SW480 (cell line): Measurements from ENCODE around the gene COL20A1.
"Not testable (repeated sequence)": the region's sequence is repeated elsewhere in the genome, so short reads cannot be mapped to it uniquely, and the experiment has no call there.

ENCODE experiments used
- DNase-seq: peaks from one replicate; pipeline ENCODE4 v3.0.0-alpha.2; 2016; ENCODE audit warnings: low spot score

Gene COL20A1

GRCh38 chr20:63335060-63335459 is 42.1 kb downstream of the COL20A1 start:
- DNase-seq, result not testable (repeated sequence)

- DNase-seq, result no peak
These were observed 42.7 kb downstream of the COL20A1 start for GRCh38 chr20:63335711-63336110.

- DNase-seq, result no peak
These were observed 43.3 kb downstream of the COL20A1 start for GRCh38 chr20:63336232-63336752.

- no peak for DNase-seq
These were observed 44.9 kb downstream of the COL20A1 start for GRCh38 chr20:63337786-63338420.

GRCh38 chr20:63339154-63340094 is 46.4 kb downstream of the COL20A1 start:
- DNase-seq, result peak; percentile 39

- not testable (repeated sequence) for DNase-seq
These were observed 47.2 kb downstream of the COL20A1 start for GRCh38 chr20:63340158-63340688.

GRCh38 chr20:63342561-63343459 is 49.8 kb downstream of the COL20A1 start:
- DNase-seq, result no peak

- no peak for DNase-seq
These were observed 50.8 kb downstream of the COL20A1 start for GRCh38 chr20:63343460-63344445.

GRCh38 chr20:63344616-63345327 is 51.8 kb downstream of the COL20A1 start:
- DNase-seq, result no peak

- DNase-seq, result no peak
These were observed 52.5 kb downstream of the COL20A1 start for GRCh38 chr20:63345328-63346100.

GRCh38 chr20:63346131-63347080 is 53.4 kb downstream of the COL20A1 start:
- DNase-seq, result no peak

GRCh38 chr20:63347081-63347741 is 54.2 kb downstream of the COL20A1 start:
- no peak for DNase-seq

GRCh38 chr20:63347950-63348827 is 55.2 kb downstream of the COL20A1 start:
- DNase-seq, result no peak

GRCh38 chr20:63348828-63349515 is 56.0 kb downstream of the COL20A1 start:
- DNase-seq, result no peak

GRCh38 chr20:63349516-63349895 is 56.5 kb downstream of the COL20A1 start:
- DNase-seq, result no peak

- no peak for DNase-seq
These were observed 57.2 kb downstream of the COL20A1 start for GRCh38 chr20:63350196-63350595.
